GM12878 (cell line): ENCODE data around the gene AMY1A. TPM values are rescaled to one million over a fixed set of nuclear protein-coding genes. Genes with fewer than 3 reads are reported as not detected.
"Not testable (repeated sequence)": the region's sequence is repeated elsewhere in the genome, so short reads cannot be mapped to it uniquely, and the experiment has no call there.

Source experiments
- ATAC-seq: fragments of 200-7000 bp; cut with Tn5 transposase; 3 replicates; pipeline ENCODE4 v1.9.1; 2020; ENCODE audit warnings: mild to moderate bottlenecking, moderate library complexity
- Bru-seq: library from RNA; stranded (reverse); fragments of 400-500 nt; gene quantifications from one replicate; lab custom pipeline; 2021; lab: Mats Ljungman, UMichigan
- BruChase-seq, 2 experiments: library from RNA; stranded (reverse); fragments of 400-500 nt; gene quantifications; one replicate each; lab custom pipeline; 2021; lab: Mats Ljungman, UMichigan
- BruUV-seq: library from RNA; stranded (reverse); fragments of 400-500 nt; replicated peaks from 2 replicates; lab custom pipeline; 2021; lab: Mats Ljungman, UMichigan
- CTCF ChIA-PET: fragments of 300-600 bp; sonication (Branson Sonifier 250); formaldehyde crosslinking; extraction: SDS; loops from one replicate; lab custom pipeline; 2021; ENCODE audit warnings: inconsistent platforms; lab: Yijun Ruan, JAX
- POLR2A ChIA-PET: fragments of 350-600 bp; formaldehyde crosslinking; extraction: SDS; loops from one replicate; lab custom pipeline; 2021; ENCODE audit warnings: inconsistent platforms; lab: Charles Lee
- RAD21 ChIA-PET: fragments of 300-600 bp; sonication (Branson Sonifier 250); formaldehyde crosslinking; loops from one replicate; lab custom pipeline; 2023; ENCODE audit warnings: antibody characterized with exemption; ENCODE audit not compliant: unreplicated experiment; lab: Charles Lee
- SMC1A ChIA-PET: fragments of 300-600 bp; sonication (Branson Sonifier 250); formaldehyde crosslinking; loops from one replicate; lab custom pipeline; 2023; ENCODE audit not compliant: unreplicated experiment, uncharacterized antibody; lab: Charles Lee
- DNase-seq: peaks from one replicate; pipeline ENCODE4 v3.0.0-alpha.2; 2011; ENCODE audit warnings: low read depth, low spot score
- FAIRE-seq: peaks from 3 replicates; lab custom pipeline; 2011; peaks lifted over from hg19 to GRCh38; lab: Jason Lieb, UNC
- H2AFZ ChIP-seq: 2 replicates; pipeline ENCODE4 v1.6.0; 2011; ENCODE audit warnings: low read depth, low read length, control low read depth; ENCODE audit not compliant: control insufficient read depth
- H3K27ac ChIP-seq: 2 replicates; pipeline ENCODE4 v1.5.1; 2011; ENCODE audit warnings: control low read depth; ENCODE audit not compliant: control insufficient read depth, insufficient read depth
- H3K27me3 ChIP-seq, 2 experiments: replicated peaks in 1 of 2; 2 replicates each; pipeline versions ENCODE4 v1.6.0 to v1.6.1; 2011; ENCODE audit warnings: low read length in 1 of 2; ENCODE audit not compliant: control insufficient read depth in 2 of 2, insufficient read depth in 2 of 2
- H3K36me3 ChIP-seq, 2 experiments: 2 replicates each; pipeline ENCODE4 v1.5.1; 2011; ENCODE audit warnings: low read length in 1 of 2; ENCODE audit not compliant: control insufficient read depth in 2 of 2, insufficient read depth in 2 of 2
- H3K4me1 ChIP-seq: 2 replicates; pipeline ENCODE4 v1.6.1; 2011; ENCODE audit warnings: mild to moderate bottlenecking, low read length, moderate library complexity, mixed read lengths; ENCODE audit not compliant: control insufficient read depth, insufficient read depth
- H3K4me2 ChIP-seq: 2 replicates; pipeline ENCODE4 v1.6.0; 2011; ENCODE audit warnings: control low read depth; ENCODE audit not compliant: control insufficient read depth, insufficient read depth
- H3K4me3 ChIP-seq: fragments of 200-600 bp; sonication (generic); 2 replicates; pipeline ENCODE4 v1.5.1; 2016
- H3K79me2 ChIP-seq: 2 replicates; pipeline ENCODE4 v1.6.0; 2011; ENCODE audit warnings: low read length; ENCODE audit not compliant: control insufficient read depth, insufficient read depth
- H3K9ac ChIP-seq: 2 replicates; pipeline ENCODE4 v1.8.0; 2011; ENCODE audit warnings: low read length, control low read depth, mixed read lengths; ENCODE audit not compliant: control insufficient read depth, insufficient read depth
- H3K9me3 ChIP-seq: replicated peaks from 3 replicates; pipeline ENCODE4 v1.5.1; 2011; ENCODE audit warnings: mild to moderate bottlenecking, low read length; ENCODE audit not compliant: control insufficient read depth, insufficient read depth
- H4K20me1 ChIP-seq: 2 replicates; pipeline ENCODE4 v1.6.0; 2011; ENCODE audit not compliant: control insufficient read depth, insufficient read depth
- ESRRA ChIP-seq: IDR thresholded peaks from 2 replicates; pipeline ENCODE4 v1.6.1; 2012; ENCODE audit warnings: mild to moderate bottlenecking, low read length, improper control_type of control experiment
- MEF2B ChIP-seq: fragments of 450-650 bp; IDR thresholded peaks from 2 replicates; pipeline ENCODE4 v1.6.1; 2018; ENCODE audit warnings: mild to moderate bottlenecking, moderate library complexity; ENCODE audit not compliant: partially characterized antibody, poor library complexity, severe bottlenecking
- WRNIP1 ChIP-seq: IDR thresholded peaks from 2 replicates; pipeline ENCODE4 v1.6.1; 2011; ENCODE audit warnings: low read depth, low read length, improper control_type of control experiment, borderline replicate concordance
- YBX1 ChIP-seq: fragments of 450-650 bp; IDR thresholded peaks from 2 replicates; pipeline ENCODE4 v1.6.1; 2016; ENCODE audit warnings: antibody characterized with exemption
- WGBS: methylation state at CpG from one replicate; pipeline ENCODE4 v1.1.6; 2016; ENCODE audit warnings: low lambda C conversion rate; ENCODE audit not compliant: insufficient replicate concordance, insufficient coverage; ENCODE audit errors: missing lambda C conversion rate; 5-methylcytosine and 5-hydroxymethylcytosine counted together
- in situ Hi-C: fragments of 300-500 bp; cut with MboI; formaldehyde crosslinking; loops from 9 replicates; pipeline ENCODE4 v1.14.3; 2018; ENCODE audit warnings: mixed read lengths
- intact Hi-C: fragments of 100-400 bp; cut with micrococcal nuclease; formaldehyde crosslinking; loops from one replicate; pipeline ENCODE4 v1.14.2; 2022; ENCODE audit not compliant: unreplicated experiment
- long read RNA-seq, 2 experiments: library from polyadenylated mRNA; unstranded; transcript quantifications; one replicate each; pipeline ENCODE4 v2.0.0, GENCODE V29; 2019 to 2020
- polyA minus RNA-seq, 3 experiments: library from RNA; depleted of rRNA, polyadenylated mRNA; stranded (reverse); fragments of >200 nt; gene quantifications; 2 replicates each; pipeline ENCODE4 v1.2.3, GENCODE V29; 2011
- polyA plus RNA-seq, 11 experiments: library from polyadenylated mRNA; depleted of rRNA in 4 of 11; unstranded in 6 of 11; stranded (reverse) in 5 of 11; fragments of >200 nt; fragmentation: Nextera tagmentation in 4 of 11; fragmentation: Illumina TruSeq in 1 of 11; extraction: Ambion mirVana in 4 of 11; extraction: Trizol in 1 of 11; gene quantifications; 1 replicate in 1 of 11; 2 replicates in 10 of 11; pipeline versions ENCODE4 v1.2.1 to v1.2.3, GENCODE V29; 2011 to 2016; ENCODE audit warnings: inconsistent platforms in 2 of 11, missing spikeins in 2 of 11, low read depth in 1 of 11
- total RNA-seq, 4 experiments: library from RNA; depleted of rRNA in 3 of 4; stranded (reverse); fragments of >200 nt in 3 of 4; fragmentation: Illumina TruSeq in 1 of 4; extraction: Trizol in 1 of 4; gene quantifications; 2 replicates each; pipeline versions ENCODE4 v1.2.1 to v1.2.3, GENCODE V29; 2013 to 2021
- TF ChIP-seq, protein P1 (sequence below): fragments of 450-650 bp; IDR thresholded peaks from 2 replicates; pipeline ENCODE4 v1.6.1; 2018; ENCODE audit warnings: mild to moderate bottlenecking, low read depth, moderate library complexity; ENCODE audit not compliant: partially characterized antibody

AMY1A gene
- not detected in 2 replicates for total RNA-seq (2013; cell fraction: nucleolus; rRNA removed)
- total RNA-seq (2014; rRNA removed) (not detected in 2 replicates), total RNA-seq (2014; rRNA removed; fragmentation: Illumina TruSeq; extraction: Trizol) (not detected in 2 replicates), total RNA-seq (2021) (not detected in 2 replicates), polyA plus RNA-seq (2011; rRNA removed) (not detected in 2 replicates), polyA plus RNA-seq (2014; fragmentation: Illumina TruSeq; extraction: Trizol) (not detected in 2 replicates), polyA plus RNA-seq (2014; fragmentation: Nextera tagmentation; extraction: Ambion mirVana) (under 1 TPM in 1 of 2 experiments, not detected in 1; 0.08 TPM), polyA plus RNA-seq (2014; rRNA removed) (not detected in 2 replicates), polyA plus RNA-seq (2016; fragmentation: Nextera tagmentation; extraction: Ambion mirVana) (not detected), polyA minus RNA-seq (2011; rRNA and poly(A)+ RNA removed) (not detected in 2 replicates), Bru-seq, nascent RNA (not detected), BruChase-seq, experiment 1, labeled RNA remaining after a 6-hour chase (not detected), BruChase-seq, experiment 2, labeled RNA remaining after a 2-hour chase (not detected)
- polyA plus RNA-seq (2011; ENCODE audit: low read depth): not detected
- polyA plus RNA-seq (2011; cell fraction: cytosol; rRNA removed): not detected in 2 replicates
- polyA plus RNA-seq (2011; cell fraction: nucleus; rRNA removed): not detected in 2 replicates
- polyA plus RNA-seq (2012): not detected in 2 replicates
- not detected in 2 replicates for polyA minus RNA-seq (2011; cell fraction: cytosol; rRNA and poly(A)+ RNA removed)
- polyA minus RNA-seq (2011; cell fraction: nucleus; rRNA and poly(A)+ RNA removed): not detected in 2 replicates
- long read RNA-seq, experiment 1: 0 reads
- long read RNA-seq, experiment 2: 0 reads

DNA sequence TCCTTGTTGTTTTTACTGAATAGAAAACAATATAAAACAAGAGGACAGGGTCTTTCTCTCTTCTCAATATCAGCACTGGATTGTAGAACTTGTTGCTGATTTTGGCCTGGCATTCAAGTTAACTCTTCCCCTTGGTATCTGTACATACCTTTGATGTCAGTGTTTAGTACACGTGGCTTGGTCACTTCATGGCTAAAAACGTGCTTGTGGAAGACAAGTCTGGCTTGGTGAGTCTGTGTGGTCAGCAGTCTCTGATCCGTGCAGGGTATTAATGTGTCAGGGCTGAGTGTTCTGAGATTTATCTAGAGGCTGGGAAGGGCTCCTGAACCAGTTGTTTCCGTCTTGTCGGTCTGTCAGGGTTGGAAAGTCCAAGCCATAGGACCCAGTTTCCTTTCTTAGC lies at the start of gene AMY1A:
Gene AMY1A, plus strand, starts transcription at position 301 of the 400 bp plus-strand sequence. CDS start 571 bp downstream, outside the sequence.
- H3K27me3 ChIP-seq, SMC1A ChIA-PET, DNase-seq, CTCF ChIA-PET, in situ Hi-C loops, H3K9ac ChIP-seq, H3K4me3 ChIP-seq, H3K4me1 ChIP-seq, RAD21 ChIA-PET, H4K20me1 ChIP-seq, H3K4me2 ChIP-seq, H2AFZ ChIP-seq, H3K79me2 ChIP-seq, H3K27ac ChIP-seq, H3K9me3 ChIP-seq, FAIRE-seq, H3K36me3 ChIP-seq, ATAC-seq, intact Hi-C loops, POLR2A ChIA-PET, BruUV-seq: not testable (repeated sequence)
- no CpG with 5 or more reads among the region's 5 CpGs for WGBS

DNA sequence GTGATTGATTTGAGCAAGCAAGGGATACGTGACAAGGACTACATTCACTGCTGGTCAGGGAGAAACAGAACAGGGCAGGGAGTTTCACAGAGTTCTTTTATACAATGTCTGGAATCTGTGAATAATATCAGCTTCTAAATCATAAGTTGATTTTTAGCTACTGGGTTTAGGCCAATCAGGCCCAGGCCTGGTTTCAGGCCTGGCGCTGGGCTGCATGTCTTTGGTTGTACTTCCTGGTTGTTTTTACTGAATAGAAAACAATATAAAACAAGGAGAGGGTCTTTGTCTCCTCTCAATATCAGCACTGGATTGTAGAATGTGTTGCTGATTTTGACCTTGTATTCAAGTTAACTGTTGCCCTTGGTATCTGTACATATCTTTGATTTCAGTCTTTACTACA lies 39.2 kb upstream of the AMY1A start:
- TF ChIP-seq WRNIP1 (no peak), YBX1 (no peak), MEF2B (no peak), ESRRA (no peak)
- TF ChIP-seq, protein P1, sequence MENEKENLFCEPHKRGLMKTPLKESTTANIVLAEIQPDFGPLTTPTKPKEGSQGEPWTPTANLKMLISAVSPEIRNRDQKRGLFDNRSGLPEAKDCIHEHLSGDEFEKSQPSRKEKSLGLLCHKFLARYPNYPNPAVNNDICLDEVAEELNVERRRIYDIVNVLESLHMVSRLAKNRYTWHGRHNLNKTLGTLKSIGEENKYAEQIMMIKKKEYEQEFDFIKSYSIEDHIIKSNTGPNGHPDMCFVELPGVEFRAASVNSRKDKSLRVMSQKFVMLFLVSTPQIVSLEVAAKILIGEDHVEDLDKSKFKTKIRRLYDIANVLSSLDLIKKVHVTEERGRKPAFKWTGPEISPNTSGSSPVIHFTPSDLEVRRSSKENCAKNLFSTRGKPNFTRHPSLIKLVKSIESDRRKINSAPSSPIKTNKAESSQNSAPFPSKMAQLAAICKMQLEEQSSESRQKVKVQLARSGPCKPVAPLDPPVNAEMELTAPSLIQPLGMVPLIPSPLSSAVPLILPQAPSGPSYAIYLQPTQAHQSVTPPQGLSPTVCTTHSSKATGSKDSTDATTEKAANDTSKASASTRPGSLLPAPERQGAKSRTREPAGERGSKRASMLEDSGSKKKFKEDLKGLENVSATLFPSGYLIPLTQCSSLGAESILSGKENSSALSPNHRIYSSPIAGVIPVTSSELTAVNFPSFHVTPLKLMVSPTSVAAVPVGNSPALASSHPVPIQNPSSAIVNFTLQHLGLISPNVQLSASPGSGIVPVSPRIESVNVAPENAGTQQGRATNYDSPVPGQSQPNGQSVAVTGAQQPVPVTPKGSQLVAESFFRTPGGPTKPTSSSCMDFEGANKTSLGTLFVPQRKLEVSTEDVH: no peak
- TF ChIP-seq, all 136 proteins: peak for 0
- Histone ChIP-seq H3K4me1 (no peaks in the 10 kb centered on the region), H3K27ac (no peak overlapping the region), H3K9me3 (no peaks in the 10 kb centered on the region), H3K79me2 (no peaks in the 10 kb centered on the region), H3K27me3 (no peaks in the 10 kb centered on the region), H3K4me2 (no peak overlapping the region), H2AFZ (no peak overlapping the region), H3K4me3 (no peak overlapping the region), H4K20me1 (no peaks in the 10 kb centered on the region), H3K9ac (no peak overlapping the region), H3K36me3 (no peaks in the 10 kb centered on the region)
- ChIA-PET POLR2A (no interaction called here), RAD21 (no interaction called here), CTCF (no interaction called here), SMC1A (no interaction called here)
- in situ Hi-C loops (no loop called here), intact Hi-C loops (no loop called here)
- DNase-seq (no peak), FAIRE-seq (no peak), ATAC-seq (no peak)
- no TSS peak for BruUV-seq
- 76% methylated on average over 2 of the region's 2 CpGs for WGBS
